Stimulated activated CD8-positive, alpha-beta memory T cell treated with anti-CD3 and anti-CD28 coated beads, Interleukin-4, amount 100 ng/mL, for 1 hour (primary cell): ENCODE data around the gene F12.
"Not testable (repeated sequence)": the region's sequence is repeated elsewhere in the genome, so short reads cannot be mapped to it uniquely, and the experiment has no call there.

ENCODE experiments used
- DNase-seq, 2 donors: peaks; one replicate each; pipeline ENCODE4 v3.0.0-alpha.2; 2020; ENCODE audit warnings: low read depth in 2 of 2, low spot score in 1 of 2

The F12 gene

GRCh38 chr5:177432839-177433657 lies 23.7 kb upstream of the F12 start:
- no peak for DNase-seq

DNA sequence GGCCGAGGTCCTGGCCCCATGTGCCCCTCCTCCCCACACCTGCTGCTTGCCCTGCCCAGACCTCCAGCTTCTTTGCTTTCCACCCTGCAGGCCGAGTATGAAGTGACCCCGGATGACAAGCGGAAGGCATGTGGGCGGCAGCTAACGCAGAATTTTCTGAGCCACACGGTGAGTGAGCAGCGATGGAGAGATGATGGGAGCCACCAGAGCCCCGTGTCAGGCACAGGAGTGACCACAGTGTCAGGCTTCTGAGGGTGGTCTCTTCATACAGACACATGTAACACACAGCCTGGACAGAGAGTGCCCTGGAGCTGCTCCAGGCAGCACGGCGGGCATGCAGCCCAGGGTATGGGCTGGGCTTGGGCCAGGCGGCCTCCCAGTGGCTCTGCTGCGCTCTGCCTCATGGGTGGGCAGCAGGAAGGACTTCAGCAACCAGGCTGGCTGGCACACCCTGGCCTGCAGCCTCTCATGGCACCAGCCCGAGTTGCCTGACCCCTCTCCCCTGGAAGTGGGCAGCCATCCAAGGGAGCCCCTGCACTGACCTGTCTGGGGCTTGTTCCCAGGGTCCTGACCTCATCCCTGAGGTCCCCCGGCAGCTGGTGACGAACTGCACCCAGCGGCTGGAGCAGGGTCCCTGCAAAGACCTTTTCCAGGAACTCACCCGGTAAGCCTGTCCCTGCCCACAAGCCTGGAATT lies 22.9 kb upstream of the F12 start:
- no peak for DNase-seq

GRCh38 chr5:177431317-177432142 lies 22.2 kb upstream of the F12 start:
- DNase-seq: peak in 1 of 2 donors; percentile 52

GRCh38 chr5:177430972-177431316 lies 21.6 kb upstream of the F12 start:
- DNase-seq: no peak

DNA sequence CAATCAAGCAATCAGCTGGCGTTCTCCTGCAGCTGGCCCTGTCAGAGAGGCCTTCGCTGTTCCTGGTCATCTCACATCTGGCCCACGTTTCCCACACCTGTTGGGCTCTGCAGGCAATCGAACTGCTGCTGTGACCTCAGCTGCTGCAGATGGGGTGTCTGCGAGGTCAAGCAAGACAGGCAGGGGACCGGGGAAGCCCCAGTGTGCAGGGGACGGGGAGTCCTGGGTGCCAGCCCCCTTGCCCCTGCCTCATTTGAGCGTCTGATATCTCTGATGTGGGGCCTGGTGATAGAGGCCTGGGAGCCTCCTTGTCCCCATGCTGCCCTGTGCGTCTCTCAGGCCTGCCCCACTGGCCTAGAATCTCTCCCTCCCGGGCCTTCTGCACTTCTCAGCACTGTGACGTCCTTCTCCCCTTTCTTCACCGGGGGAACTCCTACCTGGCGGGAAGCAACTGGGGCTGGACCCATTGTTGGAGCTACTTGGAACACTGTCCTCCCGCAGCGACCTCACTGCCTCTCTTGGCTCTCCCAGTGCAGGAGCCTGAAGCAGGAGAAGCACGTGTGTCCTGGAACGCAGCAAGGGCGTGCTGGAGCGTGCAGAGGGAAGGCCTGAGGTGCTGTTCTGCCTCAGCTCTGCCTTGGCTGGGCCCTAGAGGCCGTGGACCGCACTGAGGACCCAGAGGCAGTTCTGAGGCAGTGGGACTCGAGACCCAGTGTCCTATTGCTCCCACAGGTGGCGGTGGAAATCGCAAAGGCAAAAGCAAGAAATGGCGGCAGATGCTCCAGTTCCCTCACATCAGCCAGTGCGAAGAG lies 21.0 kb upstream of the F12 start:
- DNase-seq: no peak

DNA sequence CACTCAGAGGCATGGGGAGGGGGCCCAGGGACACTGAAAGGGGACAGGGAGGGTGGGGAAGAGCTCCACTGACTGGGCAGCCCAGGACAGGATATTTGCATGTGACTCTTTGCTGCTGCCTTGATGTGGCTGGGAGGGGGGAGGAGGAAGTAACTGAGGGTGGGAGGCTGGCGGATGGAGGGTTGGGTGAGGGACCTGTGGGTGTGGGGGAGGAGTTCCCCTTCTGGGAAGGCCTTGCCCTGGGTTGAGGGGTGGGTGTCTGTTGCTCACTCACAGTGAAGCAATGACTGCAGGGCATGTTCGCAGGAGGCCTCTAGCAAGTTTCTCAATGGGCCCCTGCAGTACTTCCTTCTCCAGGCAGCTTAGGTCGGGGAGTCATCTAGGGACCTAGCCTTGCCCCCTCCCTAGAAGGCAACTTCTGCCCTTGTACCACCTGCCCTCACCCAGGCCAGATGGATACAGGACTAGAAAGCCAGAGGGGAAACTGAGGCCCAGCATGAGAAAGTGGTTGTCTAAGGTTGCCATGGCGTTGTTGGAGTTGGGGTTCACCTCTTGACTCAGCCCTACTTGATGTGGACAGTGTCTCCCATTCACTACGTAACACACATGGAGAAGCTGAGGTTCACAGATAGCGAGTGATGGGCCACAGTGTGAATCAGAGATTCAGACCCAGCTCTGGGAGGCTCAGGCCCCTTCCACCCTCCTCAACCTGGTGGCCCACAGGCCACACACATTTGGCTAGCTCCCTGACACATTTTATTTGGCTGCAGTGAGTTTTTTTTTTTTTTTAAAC lies 20.1 kb upstream of the F12 start:
- peak; percentile 56 to 61 for DNase-seq

DNA sequence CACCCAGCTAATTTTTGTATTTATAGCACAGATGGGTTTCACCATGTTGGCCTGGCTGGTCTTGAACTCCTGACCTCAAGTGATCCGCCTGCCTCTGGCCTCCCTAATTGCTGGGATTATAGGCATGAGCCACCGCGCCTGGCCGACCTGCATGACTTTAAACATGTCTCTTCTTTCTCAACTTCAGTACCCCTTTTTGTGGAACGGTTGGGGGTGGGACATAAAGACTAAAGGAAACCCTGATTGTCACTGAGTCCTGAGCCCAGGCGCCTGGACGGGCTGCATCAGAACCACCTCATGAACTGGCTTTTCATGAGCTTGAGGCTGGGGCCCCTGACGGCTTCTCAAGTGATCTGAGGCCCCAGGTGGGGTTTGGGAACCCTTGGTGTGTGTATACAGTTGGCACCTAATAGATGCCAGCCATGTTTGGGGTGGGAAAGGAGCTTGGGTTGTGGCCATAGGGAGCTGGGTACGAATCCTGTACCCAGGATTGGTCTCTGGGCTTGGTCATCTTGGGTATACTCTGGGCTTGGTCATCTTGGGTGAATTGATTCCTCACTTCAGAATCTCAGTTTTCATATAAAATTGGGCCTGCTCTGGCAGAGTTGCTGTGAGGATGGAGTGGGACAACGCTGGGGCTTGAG lies 19.3 kb upstream of the F12 start:
- DNase-seq: no peak

- no peak for DNase-seq
Measured at GRCh38 chr5:177427919-177428573, 18.7 kb upstream of the F12 start.

DNA sequence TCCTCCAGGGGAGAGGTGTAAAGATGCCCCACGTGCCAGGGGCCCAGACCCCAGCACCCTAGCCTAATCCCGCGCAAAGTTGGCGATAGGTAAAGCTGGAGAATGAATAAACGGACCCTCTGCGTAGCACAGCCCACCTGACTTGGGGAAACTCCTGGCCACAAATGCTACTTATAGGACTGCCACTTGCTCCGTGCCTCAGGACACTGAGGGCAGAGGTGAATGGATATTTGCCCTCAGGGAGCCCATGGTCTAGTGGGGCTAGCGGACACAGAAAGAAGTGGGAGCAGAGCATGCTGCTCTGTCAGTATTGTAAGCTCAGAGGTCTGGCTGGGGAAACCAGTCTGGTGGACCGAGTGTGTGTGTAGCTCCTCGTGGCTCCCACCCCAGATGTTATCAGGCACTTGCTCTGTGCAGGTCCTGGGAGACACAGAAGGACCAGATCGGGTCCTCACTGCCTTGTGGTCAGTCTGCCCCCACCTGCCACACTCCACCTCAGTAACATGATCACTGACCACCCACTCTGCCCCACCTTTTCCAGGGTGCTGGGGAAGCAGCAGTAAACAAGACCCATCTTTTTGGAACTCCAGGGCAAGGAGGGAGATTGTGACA lies 18.0 kb upstream of the F12 start:
- no peak for DNase-seq

DNA sequence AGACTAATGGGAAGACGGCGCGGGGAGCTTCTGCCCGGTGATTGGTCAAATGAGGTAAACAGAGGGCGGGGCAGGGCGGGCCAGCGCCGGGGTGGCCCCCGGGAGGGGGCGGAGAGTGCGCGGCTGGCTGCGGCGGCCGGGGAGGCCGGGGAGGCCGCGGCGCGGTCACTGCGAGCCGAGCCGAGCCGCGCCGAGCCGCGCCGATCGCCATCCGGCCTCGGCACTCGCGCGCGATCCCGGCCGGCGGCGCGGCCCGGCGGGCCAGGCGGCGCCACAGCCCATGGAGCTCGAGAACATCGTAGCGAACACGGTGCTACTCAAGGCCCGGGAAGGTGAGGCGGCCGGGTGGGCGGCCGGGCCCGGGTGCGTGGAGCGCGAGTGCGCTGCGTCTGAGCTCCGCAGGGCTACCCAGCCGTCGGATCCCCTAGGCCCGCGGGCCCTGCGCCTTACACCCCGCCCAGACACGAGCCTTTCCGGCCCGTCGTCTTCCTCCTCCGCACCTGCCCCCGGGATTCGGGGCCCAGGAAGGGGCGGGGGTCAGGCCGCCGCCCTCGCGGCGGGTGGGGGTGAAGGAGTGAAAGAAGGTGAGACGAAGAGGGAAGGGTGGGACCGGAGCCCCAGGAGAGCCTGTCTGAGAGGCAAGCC lies 17.3 kb upstream of the F12 start, which contains the start of gene GRK6:
Gene GRK6, plus strand, starts transcription at position 111 of the 645 bp plus-strand sequence. Its CDS starts 170 bp downstream, at position 281.
- peak in 1 of 2 donors; percentile 38 for DNase-seq

DNA sequence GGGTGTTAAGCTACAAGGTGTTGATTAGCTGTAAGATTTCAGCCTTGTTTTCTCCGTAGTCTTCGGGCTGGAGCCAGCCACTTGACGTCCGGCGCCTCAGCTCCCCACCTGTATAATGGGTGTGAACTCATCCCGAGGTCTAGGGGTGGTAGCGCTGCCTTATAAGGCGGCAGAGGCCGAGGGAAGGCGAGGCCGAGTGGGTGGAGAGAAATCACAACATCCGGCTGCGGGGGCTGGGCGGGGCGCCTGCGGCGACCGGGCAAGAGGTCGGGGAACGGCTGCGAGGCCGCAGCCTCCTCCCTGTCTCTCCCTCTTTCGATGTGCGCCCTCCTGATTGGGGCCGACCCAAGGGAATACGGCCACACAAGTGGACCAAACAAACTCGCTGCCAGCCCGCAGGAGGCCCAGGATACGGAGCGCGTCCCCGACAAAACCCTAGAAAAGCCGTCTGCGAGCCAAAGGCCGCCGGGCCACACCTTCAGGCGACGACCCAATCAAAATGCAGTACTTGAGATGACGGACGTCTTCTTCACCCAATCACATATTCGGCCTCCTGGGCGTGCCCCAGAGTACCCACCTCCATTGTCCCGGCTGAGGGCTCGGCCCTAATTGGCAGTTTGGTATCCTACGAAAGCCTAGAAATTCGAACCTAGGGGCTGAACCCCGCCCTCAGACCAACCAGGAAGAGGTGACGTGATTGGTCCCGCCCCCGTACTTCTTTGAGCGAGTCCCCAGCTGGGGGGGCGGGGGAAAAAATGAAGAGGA lies 16.6 kb upstream of the F12 start:
- peak; percentile 98 to 99 for DNase-seq

DNA sequence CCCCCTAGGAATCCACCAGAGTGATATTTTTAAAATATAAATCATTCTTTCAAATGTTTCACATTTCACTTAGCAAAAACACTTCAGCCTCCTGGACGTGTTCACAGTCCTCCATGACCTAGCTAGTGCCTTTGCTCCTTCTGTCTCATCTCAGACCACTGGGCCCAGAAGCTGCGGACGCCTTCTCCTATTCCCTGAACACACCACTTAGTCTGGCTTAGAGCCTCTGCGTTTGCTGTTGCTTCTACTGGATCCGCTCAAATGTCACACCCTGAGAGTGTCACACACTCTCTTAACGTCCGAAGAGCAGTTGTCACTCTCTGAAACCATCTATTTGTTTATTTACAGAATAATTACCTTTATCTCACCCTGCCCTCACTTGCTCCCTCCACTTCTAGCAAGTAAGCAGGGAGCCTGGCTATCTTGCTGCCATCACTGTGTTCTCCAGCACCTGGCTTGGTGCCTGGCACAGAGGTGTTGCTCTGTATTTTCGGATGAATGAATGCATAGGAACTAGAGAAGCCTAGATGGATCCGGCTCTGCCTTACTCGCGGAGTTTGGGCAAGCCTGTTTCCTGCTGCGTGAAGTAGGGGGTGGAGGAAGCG lies 15.9 kb upstream of the F12 start:
- no peak for DNase-seq

DNA sequence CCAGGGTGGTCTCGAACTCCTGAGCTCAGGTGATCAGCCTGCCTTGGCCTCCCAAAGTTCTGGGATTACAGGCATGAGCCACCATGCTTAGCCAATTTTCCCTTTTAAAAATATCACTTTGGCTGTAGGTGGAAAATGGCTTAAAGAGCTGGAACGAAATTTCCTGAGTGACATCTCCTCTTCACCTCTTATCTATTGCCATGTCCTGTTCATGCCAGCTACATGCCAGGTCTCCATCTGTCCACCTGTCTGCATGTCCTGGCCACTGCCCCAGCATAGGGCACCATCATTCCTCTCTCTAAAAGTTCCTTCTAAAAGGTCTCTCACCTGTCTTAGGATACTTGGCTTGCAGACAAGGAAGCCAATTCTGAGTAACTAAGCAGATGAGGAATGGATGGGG lies 14.3 kb upstream of the F12 start:
- no peak for DNase-seq

DNA sequence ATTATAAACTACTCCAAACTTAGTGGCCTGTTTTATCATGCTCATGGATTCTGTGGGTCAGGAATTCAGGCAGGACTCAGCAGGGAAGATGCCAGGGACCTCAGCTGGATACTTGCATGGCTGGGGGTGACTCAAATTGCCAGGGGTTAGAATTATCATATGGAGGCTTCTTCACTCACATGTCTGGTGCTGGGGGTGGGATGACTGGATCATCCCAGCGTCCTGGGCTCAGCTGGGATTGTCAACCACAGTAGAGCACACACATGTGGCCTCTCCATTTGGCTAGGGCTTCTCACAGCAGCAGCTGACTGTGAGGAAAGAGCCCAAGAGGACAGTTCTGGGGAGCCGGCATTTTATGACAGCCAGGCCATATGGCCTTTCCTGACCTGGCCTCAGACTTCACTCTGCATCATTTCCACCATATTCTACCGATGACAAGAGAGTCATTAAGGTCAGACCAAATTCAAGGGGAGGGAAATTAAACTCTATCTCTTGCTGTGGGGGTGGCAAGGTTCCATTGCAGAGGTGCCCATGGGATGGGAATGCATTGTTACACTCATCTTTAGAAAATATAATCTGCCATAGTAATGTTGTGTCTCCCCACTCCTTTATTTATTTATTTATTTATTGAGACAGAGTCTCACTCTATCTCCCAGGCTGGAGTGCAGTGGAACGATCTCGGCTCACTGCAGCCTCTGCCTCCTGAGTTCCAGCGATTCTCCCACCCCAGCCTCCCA lies 11.9 kb upstream of the F12 start:
- no peak for DNase-seq

- not testable (repeated sequence) for DNase-seq
Measured at GRCh38 chr5:177420472-177420871, 11.1 kb upstream of the F12 start.

DNA sequence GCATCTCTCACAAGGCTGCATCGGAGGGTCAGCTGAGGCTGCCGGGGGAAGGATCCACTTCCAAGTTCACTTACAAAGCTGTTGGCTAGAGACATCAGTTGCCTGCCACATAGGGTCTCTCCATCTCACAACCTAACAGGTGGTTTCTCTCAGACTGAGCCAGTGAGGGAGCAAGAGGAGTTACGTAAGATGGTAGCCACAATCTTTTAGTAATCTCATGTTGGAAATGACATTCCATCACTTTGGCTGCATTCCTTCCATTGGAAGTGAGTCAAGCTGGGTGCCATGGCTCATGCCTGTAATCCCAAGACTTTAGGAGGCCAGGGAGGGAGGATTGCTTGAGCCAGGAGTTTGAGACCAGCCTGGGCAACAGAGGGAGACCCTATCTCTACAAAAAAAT lies 9.7 kb upstream of the F12 start:
- no peak for DNase-seq
